Gastrocnemius medialis (tissue), 4 donors: Measurements from ENCODE around the gene NUTM2D.
A peak's percentile ranks its signal among the peaks of the same experiment; 100 is the strongest.
"Not testable (repeated sequence)": the region's sequence is repeated elsewhere in the genome, so short reads cannot be mapped to it uniquely, and the experiment has no call there.

Experiments
- POLR2A ChIP-seq, 2 donors: fragments of 450-650 bp; IDR thresholded peaks; one replicate each; pipeline ENCODE4 v1.6.1; 2017; ENCODE audit warnings: antibody characterized with exemption in 2 of 2, mild to moderate bottlenecking in 2 of 2, moderate library complexity in 2 of 2
- TF ChIP-seq, protein P1 (sequence below), 5 experiments: fragments of 450-650 bp in 3 of 5; fragments of 200-600 bp in 2 of 5; sonication (generic) in 2 of 5; IDR thresholded peaks in 4 of 5; conservative IDR thresholded peaks in 1 of 5; 1 replicate in 4 of 5; 2 replicates in 1 of 5; pipeline ENCODE4 v1.5.1; 2016 to 2019; ENCODE audit warnings: antibody characterized with exemption in 5 of 5, mild to moderate bottlenecking in 3 of 5, moderate library complexity in 3 of 5

DNA sequence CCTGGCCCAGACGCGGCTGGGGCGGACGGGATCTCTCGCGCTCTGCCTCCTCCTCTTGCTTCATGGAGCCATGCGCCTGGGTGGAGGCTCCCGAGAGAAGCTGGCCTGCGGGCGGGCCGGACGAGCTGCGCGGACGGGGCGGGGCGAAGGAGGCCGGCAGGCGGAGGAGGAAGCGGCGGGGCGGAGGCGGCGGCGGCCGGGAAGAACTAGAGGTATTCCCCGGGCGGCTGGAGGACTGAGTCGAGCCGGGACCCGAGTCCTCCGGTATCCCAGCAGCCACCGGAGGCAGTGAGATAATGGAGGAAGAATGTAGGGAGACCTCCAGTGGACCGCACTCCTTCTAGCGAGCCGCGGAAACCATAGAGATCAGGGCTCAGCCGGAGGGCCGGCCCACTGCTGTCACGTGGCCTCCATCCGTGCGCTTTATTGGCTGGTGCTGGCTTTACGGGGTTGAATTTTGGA is 15.3 kb upstream of the NUTM2D start:
- TF ChIP-seq POLR2A (IDR thresholded peaks at IDR 0.05): peak; percentile 49 to 60
- TF ChIP-seq, protein P1, sequence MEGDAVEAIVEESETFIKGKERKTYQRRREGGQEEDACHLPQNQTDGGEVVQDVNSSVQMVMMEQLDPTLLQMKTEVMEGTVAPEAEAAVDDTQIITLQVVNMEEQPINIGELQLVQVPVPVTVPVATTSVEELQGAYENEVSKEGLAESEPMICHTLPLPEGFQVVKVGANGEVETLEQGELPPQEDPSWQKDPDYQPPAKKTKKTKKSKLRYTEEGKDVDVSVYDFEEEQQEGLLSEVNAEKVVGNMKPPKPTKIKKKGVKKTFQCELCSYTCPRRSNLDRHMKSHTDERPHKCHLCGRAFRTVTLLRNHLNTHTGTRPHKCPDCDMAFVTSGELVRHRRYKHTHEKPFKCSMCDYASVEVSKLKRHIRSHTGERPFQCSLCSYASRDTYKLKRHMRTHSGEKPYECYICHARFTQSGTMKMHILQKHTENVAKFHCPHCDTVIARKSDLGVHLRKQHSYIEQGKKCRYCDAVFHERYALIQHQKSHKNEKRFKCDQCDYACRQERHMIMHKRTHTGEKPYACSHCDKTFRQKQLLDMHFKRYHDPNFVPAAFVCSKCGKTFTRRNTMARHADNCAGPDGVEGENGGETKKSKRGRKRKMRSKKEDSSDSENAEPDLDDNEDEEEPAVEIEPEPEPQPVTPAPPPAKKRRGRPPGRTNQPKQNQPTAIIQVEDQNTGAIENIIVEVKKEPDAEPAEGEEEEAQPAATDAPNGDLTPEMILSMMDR (IDR thresholded peaks at IDR 0.05 in 4 of 5, conservative IDR thresholded peaks at IDR 0.05 in 1 of 5): not testable (repeated sequence)
